ENCODE measurements around the gene TMED9. TPM values are rescaled to one million over a fixed set of nuclear protein-coding genes. Genes with fewer than 3 reads are reported as not detected.
"Not testable (repeated sequence)": the region's sequence is repeated elsewhere in the genome, so short reads cannot be mapped to it uniquely, and the experiment has no call there.

TMED9 gene
- total RNA-seq, 1 donor = 90.7 TPM

- DNase-seq (ENCODE audit: low read depth) = no peak
- no peak for TF ChIP-seq CTCF (IDR thresholded peaks at IDR 0.05; ENCODE audit: insufficient read depth, low read length)
- H3K4me3 ChIP-seq (ENCODE audit: low read depth, low read length) = no peak overlapping the region
Observed at GRCh38 chr5:177557041-177557647, 34.9 kb upstream of the TMED9 start.

- no peak for TF ChIP-seq CTCF (IDR thresholded peaks at IDR 0.05; ENCODE audit: insufficient read depth, low read length)
- H3K4me3 ChIP-seq (ENCODE audit: low read depth, low read length) = no peak overlapping the region
- DNase-seq (ENCODE audit: low read depth) = no peak
Observed at GRCh38 chr5:177557796-177558195, 34.2 kb upstream of the TMED9 start.

- H3K4me3 ChIP-seq (ENCODE audit: low read depth, low read length) = not testable (repeated sequence)
Observed at GRCh38 chr5:177559446-177559941, 32.5 kb upstream of the TMED9 start.

GRCh38 chr5:177565046-177565445 lies 27.0 kb upstream of the TMED9 start:
- no peak for DNase-seq (ENCODE audit: low read depth)
- no peak overlapping the region for H3K4me3 ChIP-seq (ENCODE audit: low read depth, low read length)
- TF ChIP-seq CTCF (IDR thresholded peaks at IDR 0.05; ENCODE audit: insufficient read depth, low read length) = no peak

More at GRCh38 chr5:177559446-177559941, 32.5 kb upstream of the TMED9 start:
- DNase-seq (ENCODE audit: low read depth) = not testable (repeated sequence)

- no peak for DNase-seq (ENCODE audit: low read depth)
- no peak overlapping the region for H3K4me3 ChIP-seq (ENCODE audit: low read depth, low read length)
- TF ChIP-seq CTCF (IDR thresholded peaks at IDR 0.05; ENCODE audit: insufficient read depth, low read length) = no peak
Observed at GRCh38 chr5:177568326-177568725, 23.7 kb upstream of the TMED9 start.

- no peak for DNase-seq (ENCODE audit: low read depth)
- no peak overlapping the region for H3K4me3 ChIP-seq (ENCODE audit: low read depth, low read length)
- TF ChIP-seq CTCF (IDR thresholded peaks at IDR 0.05; ENCODE audit: insufficient read depth, low read length) = no peak
Observed at GRCh38 chr5:177569894-177570293, 22.1 kb upstream of the TMED9 start.

- no peak for DNase-seq (ENCODE audit: low read depth)
- H3K4me3 ChIP-seq (ENCODE audit: low read depth, low read length) = no peak overlapping the region
- TF ChIP-seq CTCF (IDR thresholded peaks at IDR 0.05; ENCODE audit: insufficient read depth, low read length) = no peak
Observed at GRCh38 chr5:177575488-177575887, 16.5 kb upstream of the TMED9 start.

Measured in fibroblast of the aortic adventitia (primary cell).